Chondrocyte (in vitro differentiated cells): ENCODE data around the gene TARS2. TPM values are rescaled to one million over a fixed set of nuclear protein-coding genes. Genes with fewer than 3 reads are reported as not detected.

Source experiments
- DNase-seq: peaks from one replicate; pipeline ENCODE4 v3.0.0; 2021; ENCODE audit warnings: mixed read lengths, low spot score
- H3K27ac Mint-ChIP-seq: one replicate; pipeline ENCODE4 v1.8.0; 2021; ENCODE audit warnings: mild to moderate bottlenecking, moderate library complexity, mixed read lengths; ENCODE audit not compliant: unreplicated experiment
- H3K27me3 Mint-ChIP-seq: 2 replicates; pipeline ENCODE4 v1.8.0; 2021; ENCODE audit warnings: low read depth, mixed read lengths
- H3K36me3 Mint-ChIP-seq: 2 replicates; pipeline ENCODE4 v1.8.0; 2021; ENCODE audit warnings: low read depth, mixed read lengths
- H3K4me1 Mint-ChIP-seq: 2 replicates; pipeline ENCODE4 v1.8.0; 2021; ENCODE audit warnings: low read depth, mild to moderate bottlenecking, mixed read lengths
- H3K4me3 Mint-ChIP-seq: one replicate; pipeline ENCODE4 v1.8.0; 2021; ENCODE audit warnings: mild to moderate bottlenecking, moderate library complexity, mixed read lengths; ENCODE audit not compliant: unreplicated experiment
- H3K9me3 Mint-ChIP-seq: 2 replicates; pipeline ENCODE4 v1.8.0; 2021; ENCODE audit warnings: low read depth, mixed read lengths
- total RNA-seq: library from RNA; stranded (reverse); gene quantifications from 3 replicates; pipeline ENCODE4 v1.2.1, GENCODE V29; 2021
- TF ChIP-seq, protein P1 (sequence below): fragments of 200-600 bp; sonication (generic); IDR thresholded peaks from 2 replicates; pipeline ENCODE4 v1.5.0; 2021; ENCODE audit warnings: antibody characterized with exemption, mild to moderate bottlenecking, moderate library complexity

The TARS2 gene
- total RNA-seq, 1 donor from 2014 or later: 13.6 TPM

DNA sequence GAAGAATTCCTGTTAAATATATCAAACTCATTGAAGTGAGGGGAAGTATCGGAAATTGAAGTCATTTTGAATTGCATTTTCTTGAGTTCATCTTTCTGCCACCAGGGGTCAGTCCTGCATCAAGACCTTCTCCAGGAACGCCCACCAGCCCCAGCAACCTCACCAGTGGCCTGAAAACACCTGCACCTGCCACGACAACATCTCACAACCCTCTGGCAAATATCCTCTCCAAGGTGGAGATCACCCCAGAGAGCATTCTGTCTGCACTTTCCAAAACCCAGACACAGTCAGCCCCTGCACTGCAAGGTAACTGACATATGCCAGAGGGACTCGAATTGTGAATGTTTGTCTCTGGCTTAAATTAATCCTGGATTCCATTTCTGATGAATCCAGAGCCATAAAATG, 22.8 kb upstream of the TARS2 start:
- Mint-ChIP-seq H3K9me3 (no peaks in the 10 kb centered on the region), H3K4me3 (no peak overlapping the region), H3K36me3 (peaks cover 7% of the 10 kb centered on the region), H3K27ac (no peak overlapping the region), H3K4me1 (no peaks in the 10 kb centered on the region), H3K27me3 (no peaks in the 10 kb centered on the region)
- DNase-seq: no peak
- TF ChIP-seq, protein P1, sequence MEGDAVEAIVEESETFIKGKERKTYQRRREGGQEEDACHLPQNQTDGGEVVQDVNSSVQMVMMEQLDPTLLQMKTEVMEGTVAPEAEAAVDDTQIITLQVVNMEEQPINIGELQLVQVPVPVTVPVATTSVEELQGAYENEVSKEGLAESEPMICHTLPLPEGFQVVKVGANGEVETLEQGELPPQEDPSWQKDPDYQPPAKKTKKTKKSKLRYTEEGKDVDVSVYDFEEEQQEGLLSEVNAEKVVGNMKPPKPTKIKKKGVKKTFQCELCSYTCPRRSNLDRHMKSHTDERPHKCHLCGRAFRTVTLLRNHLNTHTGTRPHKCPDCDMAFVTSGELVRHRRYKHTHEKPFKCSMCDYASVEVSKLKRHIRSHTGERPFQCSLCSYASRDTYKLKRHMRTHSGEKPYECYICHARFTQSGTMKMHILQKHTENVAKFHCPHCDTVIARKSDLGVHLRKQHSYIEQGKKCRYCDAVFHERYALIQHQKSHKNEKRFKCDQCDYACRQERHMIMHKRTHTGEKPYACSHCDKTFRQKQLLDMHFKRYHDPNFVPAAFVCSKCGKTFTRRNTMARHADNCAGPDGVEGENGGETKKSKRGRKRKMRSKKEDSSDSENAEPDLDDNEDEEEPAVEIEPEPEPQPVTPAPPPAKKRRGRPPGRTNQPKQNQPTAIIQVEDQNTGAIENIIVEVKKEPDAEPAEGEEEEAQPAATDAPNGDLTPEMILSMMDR: peak; percentile 90

DNA sequence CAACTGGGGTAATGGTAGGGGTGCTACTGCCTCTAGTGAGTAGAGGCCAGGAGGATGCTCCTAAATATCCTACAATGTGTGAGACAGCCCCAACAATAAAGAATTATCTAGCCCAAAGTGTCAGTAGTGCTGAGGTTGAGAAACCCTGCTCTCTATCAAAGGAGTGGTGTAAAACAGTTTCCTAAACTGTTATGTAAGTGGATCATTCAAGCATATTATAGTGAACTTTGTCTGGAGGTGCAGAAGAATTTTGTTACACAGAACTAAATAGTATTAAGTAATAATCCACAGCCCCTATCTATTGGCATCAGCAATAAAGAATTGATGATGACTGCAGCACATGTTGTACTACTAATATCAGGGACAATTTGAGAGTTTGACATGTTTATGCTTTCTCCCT, 20.3 kb upstream of the TARS2 start:
- Mint-ChIP-seq H3K4me3 (no peak overlapping the region), H3K27ac (no peak overlapping the region), H3K4me1 (no peaks in the 10 kb centered on the region), H3K27me3 (no peaks in the 10 kb centered on the region), H3K9me3 (no peaks in the 10 kb centered on the region), H3K36me3 (peaks cover 25% of the 10 kb centered on the region)
- DNase-seq: no peak
- TF ChIP-seq, protein P1: no peak

DNA sequence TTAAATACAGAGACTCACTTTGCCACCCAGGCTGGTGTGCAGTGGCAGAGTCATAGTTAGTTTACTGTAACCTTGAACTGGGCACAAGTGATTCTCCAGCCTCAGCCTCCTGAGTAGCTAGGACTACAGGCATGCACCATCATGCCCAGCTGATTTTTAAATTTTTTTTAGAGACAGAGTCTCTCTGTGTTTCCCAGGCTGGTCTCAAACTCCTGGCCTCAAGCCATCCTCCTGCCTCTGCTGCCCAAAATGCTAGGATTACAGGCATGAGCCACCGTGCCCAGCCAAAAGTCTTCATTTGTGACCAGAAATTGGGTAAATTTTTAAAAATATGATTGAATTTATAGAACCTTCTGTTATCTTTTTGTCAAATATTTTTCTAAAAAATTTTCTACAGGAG, 17.9 kb upstream of the TARS2 start:
- H3K27ac Mint-ChIP-seq: no peak overlapping the region
- no peaks in the 10 kb centered on the region for H3K4me1 Mint-ChIP-seq
- no peaks in the 10 kb centered on the region for H3K27me3 Mint-ChIP-seq
- TF ChIP-seq, protein P1: no peak
- no peaks in the 10 kb centered on the region for H3K9me3 Mint-ChIP-seq
- DNase-seq: no peak
- no peak overlapping the region for H3K4me3 Mint-ChIP-seq
- H3K36me3 Mint-ChIP-seq: peaks cover 33% of the 10 kb centered on the region

DNA sequence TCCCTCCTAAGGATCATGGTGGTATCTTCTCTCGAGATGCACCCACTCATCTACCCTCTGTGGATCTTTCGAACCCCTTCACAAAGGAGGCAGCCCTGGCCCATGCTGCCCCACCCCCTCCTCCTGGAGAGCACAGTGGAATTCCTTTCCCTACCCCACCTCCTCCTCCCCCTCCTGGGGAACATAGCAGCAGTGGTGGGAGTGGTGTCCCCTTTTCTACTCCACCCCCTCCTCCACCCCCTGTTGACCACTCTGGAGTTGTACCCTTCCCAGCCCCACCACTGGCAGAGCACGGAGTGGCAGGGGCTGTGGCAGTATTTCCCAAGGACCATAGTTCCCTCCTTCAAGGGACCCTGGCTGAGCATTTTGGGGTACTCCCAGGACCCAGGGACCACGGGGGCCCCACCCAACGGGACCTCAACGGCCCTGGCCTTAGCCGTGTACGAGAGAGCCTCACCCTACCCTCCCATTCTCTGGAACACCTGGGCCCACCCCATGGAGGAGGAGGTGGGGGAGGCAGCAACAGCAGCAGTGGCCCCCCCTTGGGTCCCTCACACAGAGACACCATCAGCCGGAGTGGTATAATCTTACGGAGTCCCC, 14.5 kb upstream of the TARS2 start:
- DNase-seq: no peak
- no peaks in the 10 kb centered on the region for H3K4me1 Mint-ChIP-seq
- no peak overlapping the region for H3K27ac Mint-ChIP-seq
- no peak overlapping the region for H3K4me3 Mint-ChIP-seq
- H3K36me3 Mint-ChIP-seq: peaks cover 29% of the 10 kb centered on the region
- H3K9me3 Mint-ChIP-seq: no peaks in the 10 kb centered on the region
- H3K27me3 Mint-ChIP-seq: no peaks in the 10 kb centered on the region
- TF ChIP-seq, protein P1: no peak

- H3K36me3 Mint-ChIP-seq: peaks cover 29% of the 10 kb centered on the region
Observed at GRCh38 chr1:150473659-150474058, 13.6 kb upstream of the TARS2 start.

More at GRCh38 chr1:150473659-150474058, 13.6 kb upstream of the TARS2 start:
- H3K4me1 Mint-ChIP-seq: no peaks in the 10 kb centered on the region
- TF ChIP-seq, protein P1: no peak
- H3K4me3 Mint-ChIP-seq: no peak overlapping the region
- no peak for DNase-seq
- no peaks in the 10 kb centered on the region for H3K9me3 Mint-ChIP-seq
- no peak overlapping the region for H3K27ac Mint-ChIP-seq
- H3K27me3 Mint-ChIP-seq: no peaks in the 10 kb centered on the region
